HCEC 1CT (cell line): ENCODE data around the gene SYNGAP1.
A peak's percentile ranks its signal among the peaks of the same experiment; 100 is the strongest.

Experiments
- DNase-seq: peaks from one replicate; pipeline ENCODE4 v3.0.0-alpha.2; 2017

Gene SYNGAP1

GRCh38 chr6:33424855-33425667 is 5.2 kb downstream of the SYNGAP1 start:
- no peak for DNase-seq

GRCh38 chr6:33425668-33426577 is 6.1 kb downstream of the SYNGAP1 start:
- peak; percentile 70 for DNase-seq

- DNase-seq = no peak
These were observed 7.0 kb downstream of the SYNGAP1 start for GRCh38 chr6:33426590-33427511.

- DNase-seq = peak; percentile 20
These were observed 7.8 kb downstream of the SYNGAP1 start for GRCh38 chr6:33427585-33428223.

GRCh38 chr6:33428224-33428965 is 8.5 kb downstream of the SYNGAP1 start:
- peak; percentile 44 for DNase-seq

- DNase-seq = no peak
These were observed 9.3 kb downstream of the SYNGAP1 start for GRCh38 chr6:33428966-33429749.

GRCh38 chr6:33429750-33430052 is 9.8 kb downstream of the SYNGAP1 start:
- DNase-seq = no peak

- no peak for DNase-seq
These were observed 10.5 kb downstream of the SYNGAP1 start for GRCh38 chr6:33430334-33430733.

GRCh38 chr6:33430991-33431879 is 11.4 kb downstream of the SYNGAP1 start:
- peak; percentile 45 for DNase-seq

GRCh38 chr6:33431880-33432541 is 12.1 kb downstream of the SYNGAP1 start:
- DNase-seq = no peak

- DNase-seq = no peak
These were observed 12.7 kb downstream of the SYNGAP1 start for GRCh38 chr6:33432546-33432945.

- DNase-seq = no peak
These were observed 13.2 kb downstream of the SYNGAP1 start for GRCh38 chr6:33433001-33433543.

- no peak for DNase-seq
These were observed 13.8 kb downstream of the SYNGAP1 start for GRCh38 chr6:33433544-33434191.

- no peak for DNase-seq
These were observed 15.1 kb downstream of the SYNGAP1 start for GRCh38 chr6:33434961-33435360.

- no peak for DNase-seq
These were observed 17.8 kb downstream of the SYNGAP1 start for GRCh38 chr6:33437666-33438065.

GRCh38 chr6:33438978-33439594 is 19.2 kb downstream of the SYNGAP1 start:
- no peak for DNase-seq

- no peak for DNase-seq
These were observed 20.2 kb downstream of the SYNGAP1 start for GRCh38 chr6:33439956-33440648.
